ENCODE results near the gene POU3F2.

The POU3F2 gene

DNA sequence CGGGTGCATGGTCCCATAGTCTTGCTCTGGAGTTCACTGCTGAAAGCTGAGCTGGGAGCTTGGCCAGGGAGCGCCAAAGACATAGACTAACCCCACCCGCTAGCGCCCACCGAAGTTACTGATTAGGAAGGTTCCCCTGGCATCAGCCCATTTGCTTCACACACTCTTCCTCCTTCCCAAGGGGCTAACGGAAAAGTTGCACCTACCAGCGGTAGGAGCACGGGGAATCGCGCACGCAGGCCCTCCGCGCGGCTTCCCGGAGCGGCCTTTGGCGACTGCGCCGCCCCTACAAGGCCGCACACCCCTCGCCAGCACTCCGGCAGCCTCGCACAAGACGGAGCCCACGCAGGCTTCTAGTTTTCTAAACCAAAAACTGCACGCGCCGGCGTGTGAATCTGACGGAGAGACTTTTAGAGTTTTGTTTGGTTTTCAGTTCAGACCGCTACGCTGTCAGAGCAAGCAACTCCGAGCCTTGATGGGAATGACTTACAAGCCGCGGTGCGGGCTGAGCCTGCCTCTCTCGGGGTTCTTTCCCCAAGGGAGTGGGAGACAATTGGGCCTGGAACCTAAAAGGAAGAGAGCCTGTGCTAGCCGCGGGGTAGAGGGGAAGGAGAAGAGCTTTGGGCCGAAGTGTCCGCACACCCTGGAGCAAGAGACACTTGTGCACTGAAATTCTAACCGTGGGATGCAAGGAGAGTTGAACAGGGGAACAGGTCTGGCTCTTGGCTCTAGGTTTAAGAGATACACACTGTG is 891 bp upstream of the POU3F2 start:
- H3K4me1 ChIP-seq (ENCODE audit: control insufficient read depth, low read length), result no peaks in the 10 kb centered on the region

DNA sequence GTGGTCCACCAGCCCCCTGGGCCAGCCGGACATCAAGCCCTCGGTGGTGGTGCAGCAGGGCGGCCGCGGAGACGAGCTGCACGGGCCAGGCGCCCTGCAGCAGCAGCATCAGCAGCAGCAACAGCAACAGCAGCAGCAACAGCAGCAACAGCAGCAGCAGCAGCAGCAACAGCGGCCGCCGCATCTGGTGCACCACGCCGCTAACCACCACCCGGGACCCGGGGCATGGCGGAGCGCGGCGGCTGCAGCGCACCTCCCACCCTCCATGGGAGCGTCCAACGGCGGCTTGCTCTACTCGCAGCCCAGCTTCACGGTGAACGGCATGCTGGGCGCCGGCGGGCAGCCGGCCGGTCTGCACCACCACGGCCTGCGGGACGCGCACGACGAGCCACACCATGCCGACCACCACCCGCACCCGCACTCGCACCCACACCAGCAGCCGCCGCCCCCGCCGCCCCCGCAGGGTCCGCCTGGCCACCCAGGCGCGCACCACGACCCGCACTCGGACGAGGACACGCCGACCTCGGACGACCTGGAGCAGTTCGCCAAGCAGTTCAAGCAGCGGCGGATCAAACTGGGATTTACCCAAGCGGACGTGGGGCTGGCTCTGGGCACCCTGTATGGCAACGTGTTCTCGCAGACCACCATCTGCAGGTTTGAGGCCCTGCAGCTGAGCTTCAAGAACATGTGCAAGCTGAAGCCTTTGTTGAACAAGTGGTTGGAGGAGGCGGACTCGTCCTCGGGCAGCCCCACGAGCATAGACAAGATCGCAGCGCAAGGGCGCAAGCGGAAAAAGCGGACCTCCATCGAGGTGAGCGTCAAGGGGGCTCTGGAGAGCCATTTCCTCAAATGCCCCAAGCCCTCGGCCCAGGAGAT is 1.0 kb downstream of the POU3F2 start:
- Histone ChIP-seq H3K9me2 (replicated peaks; ENCODE audit: control insufficient read depth, low read length) (no peaks in the 10 kb centered on the region), H3K4me1 (ENCODE audit: control insufficient read depth, low read length) (no peaks in the 10 kb centered on the region), H3K4me2 (ENCODE audit: low read length) (no peak overlapping the region), H3K79me2 (ENCODE audit: control insufficient read depth, low read length) (no peaks in the 10 kb centered on the region), H3K36me3 (ENCODE audit: control insufficient read depth, low read length) (no peaks in the 10 kb centered on the region), H3K9me3 (ENCODE audit: control insufficient read depth, insufficient read depth, low read length) (peaks cover 5% of the 10 kb centered on the region; the same call in 1 of the 2 replicates), H3K27me3 (ENCODE audit: control insufficient read depth, low read length) (peaks cover 49% of the 10 kb centered on the region), H3K27ac (ENCODE audit: low read depth, low read length) (no peak overlapping the region), H3F3A (ENCODE audit: control insufficient read depth, insufficient read depth) (no peaks in the 10 kb centered on the region), H4K20me1 (ENCODE audit: control insufficient read depth, insufficient read depth, low read depth, low read length) (no peaks in the 10 kb centered on the region), H3K4me3 (ENCODE audit: low read length) (no peak overlapping the region)
- TF ChIP-seq EZH2phosphoT487 (IDR thresholded peaks at IDR 0.05; ENCODE audit: borderline replicate concordance, low read length), result no peak
- TF ChIP-seq, protein P1, sequence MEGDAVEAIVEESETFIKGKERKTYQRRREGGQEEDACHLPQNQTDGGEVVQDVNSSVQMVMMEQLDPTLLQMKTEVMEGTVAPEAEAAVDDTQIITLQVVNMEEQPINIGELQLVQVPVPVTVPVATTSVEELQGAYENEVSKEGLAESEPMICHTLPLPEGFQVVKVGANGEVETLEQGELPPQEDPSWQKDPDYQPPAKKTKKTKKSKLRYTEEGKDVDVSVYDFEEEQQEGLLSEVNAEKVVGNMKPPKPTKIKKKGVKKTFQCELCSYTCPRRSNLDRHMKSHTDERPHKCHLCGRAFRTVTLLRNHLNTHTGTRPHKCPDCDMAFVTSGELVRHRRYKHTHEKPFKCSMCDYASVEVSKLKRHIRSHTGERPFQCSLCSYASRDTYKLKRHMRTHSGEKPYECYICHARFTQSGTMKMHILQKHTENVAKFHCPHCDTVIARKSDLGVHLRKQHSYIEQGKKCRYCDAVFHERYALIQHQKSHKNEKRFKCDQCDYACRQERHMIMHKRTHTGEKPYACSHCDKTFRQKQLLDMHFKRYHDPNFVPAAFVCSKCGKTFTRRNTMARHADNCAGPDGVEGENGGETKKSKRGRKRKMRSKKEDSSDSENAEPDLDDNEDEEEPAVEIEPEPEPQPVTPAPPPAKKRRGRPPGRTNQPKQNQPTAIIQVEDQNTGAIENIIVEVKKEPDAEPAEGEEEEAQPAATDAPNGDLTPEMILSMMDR (IDR thresholded peaks at IDR 0.05; ENCODE audit: low read depth, low read length, poor library complexity, severe bottlenecking), result no peak

More for the DNA sequence above, 891 bp upstream of the POU3F2 start:
- peaks cover 35% of the 10 kb centered on the region for H3K27me3 ChIP-seq (ENCODE audit: control insufficient read depth, low read length)
- no peak overlapping the region for H3K27ac ChIP-seq (ENCODE audit: low read depth, low read length)
- no peak for TF ChIP-seq EZH2phosphoT487 (IDR thresholded peaks at IDR 0.05; ENCODE audit: borderline replicate concordance, low read length)
- TF ChIP-seq, protein P1 (IDR thresholded peaks at IDR 0.05; ENCODE audit: low read depth, low read length, poor library complexity, severe bottlenecking), result no peak
- no peaks in the 10 kb centered on the region for H4K20me1 ChIP-seq (ENCODE audit: control insufficient read depth, insufficient read depth, low read depth, low read length)
- H3K9me3 ChIP-seq (ENCODE audit: control insufficient read depth, insufficient read depth, low read length), result peaks cover 5% of the 10 kb centered on the region; the same call in 1 of the 2 replicates
- H3K4me3 ChIP-seq (ENCODE audit: low read length), result 0 out of 2 replicates have a peak overlapping the region, but pooled peaks have one; percentile 6
- H3K9me2 ChIP-seq (replicated peaks; ENCODE audit: control insufficient read depth, low read length), result no peaks in the 10 kb centered on the region
- H3K4me2 ChIP-seq (ENCODE audit: low read length), result peak overlapping the region; percentile 38; the same call in 1 of the 2 replicates
- H3K79me2 ChIP-seq (ENCODE audit: control insufficient read depth, low read length), result no peaks in the 10 kb centered on the region
- no peaks in the 10 kb centered on the region for H3K36me3 ChIP-seq (ENCODE audit: control insufficient read depth, low read length)
- no peaks in the 10 kb centered on the region for H3F3A ChIP-seq (ENCODE audit: control insufficient read depth, insufficient read depth)

DNA sequence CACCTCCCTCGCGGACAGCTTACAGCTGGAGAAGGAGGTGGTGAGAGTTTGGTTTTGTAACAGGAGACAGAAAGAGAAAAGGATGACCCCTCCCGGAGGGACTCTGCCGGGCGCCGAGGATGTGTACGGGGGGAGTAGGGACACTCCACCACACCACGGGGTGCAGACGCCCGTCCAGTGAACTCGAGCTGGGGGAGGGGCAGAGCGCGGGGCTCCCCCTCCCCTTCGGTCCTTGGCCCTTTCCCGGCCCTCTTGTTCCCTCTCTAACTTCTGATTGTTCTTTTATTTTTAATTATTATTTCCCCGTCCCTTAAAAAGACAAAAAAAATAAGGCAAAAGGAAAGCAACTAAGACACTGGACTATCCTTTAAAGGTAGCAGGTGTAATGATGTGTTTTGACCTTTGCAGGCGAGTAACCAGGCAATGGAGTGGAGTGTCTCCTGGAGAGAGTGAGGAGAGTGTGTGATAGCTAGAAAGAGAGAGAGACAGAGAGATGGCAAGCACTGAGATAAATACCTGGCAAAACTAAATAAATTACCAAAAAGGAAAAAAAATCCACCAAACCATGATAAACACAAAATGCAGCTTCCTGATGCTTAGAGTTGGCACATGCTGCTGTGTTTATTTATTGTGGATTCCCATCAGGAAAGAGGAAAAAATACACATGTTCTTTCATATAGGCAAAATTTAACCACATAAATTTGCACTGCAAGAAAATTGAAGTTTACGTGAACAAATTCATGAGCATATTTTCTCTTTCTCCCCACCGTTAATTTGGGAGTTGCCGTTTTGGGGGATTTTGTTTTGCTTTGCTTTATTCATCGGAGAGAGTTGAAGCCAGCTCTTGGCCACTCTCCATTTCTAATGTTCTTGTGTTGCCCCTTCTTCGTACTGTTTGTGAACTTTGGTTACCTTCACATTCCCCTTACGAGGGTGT is 1.9 kb downstream of the POU3F2 start:
- Histone ChIP-seq H3K9me2 (replicated peaks; ENCODE audit: control insufficient read depth, low read length) (no peaks in the 10 kb centered on the region), H3F3A (ENCODE audit: control insufficient read depth, insufficient read depth) (no peaks in the 10 kb centered on the region), H3K4me3 (ENCODE audit: low read length) (no peak overlapping the region), H3K79me2 (ENCODE audit: control insufficient read depth, low read length) (no peaks in the 10 kb centered on the region), H3K36me3 (ENCODE audit: control insufficient read depth, low read length) (no peaks in the 10 kb centered on the region), H3K27ac (ENCODE audit: low read depth, low read length) (no peak overlapping the region), H3K4me1 (ENCODE audit: control insufficient read depth, low read length) (no peaks in the 10 kb centered on the region), H4K20me1 (ENCODE audit: control insufficient read depth, insufficient read depth, low read depth, low read length) (no peaks in the 10 kb centered on the region), H3K27me3 (ENCODE audit: control insufficient read depth, low read length) (peaks cover 57% of the 10 kb centered on the region), H3K4me2 (ENCODE audit: low read length) (no peak overlapping the region), H3K9me3 (ENCODE audit: control insufficient read depth, insufficient read depth, low read length) (peaks cover 5% of the 10 kb centered on the region; the same call in 1 of the 2 replicates)
- TF ChIP-seq, protein P1 (IDR thresholded peaks at IDR 0.05; ENCODE audit: low read depth, low read length, poor library complexity, severe bottlenecking), result no peak
- TF ChIP-seq EZH2phosphoT487 (IDR thresholded peaks at IDR 0.05; ENCODE audit: borderline replicate concordance, low read length), result no peak
